ENCODE data around the gene KIF5B. TPM values are rescaled to one million over a fixed set of nuclear protein-coding genes. Genes with fewer than 3 reads are reported as not detected.

The KIF5B gene
- total and polyA plus RNA-seq, 10 of the 15 experiments (the other 5 are each of a cell fraction or from before 2014, with no cell fraction given): 14.7 to 47.4 (median 33.1) TPM

- TF ChIP-seq USF2 (IDR thresholded peaks at IDR 0.05; ENCODE audit: borderline replicate concordance, low read depth, low read length) (no peak), CHD1 (IDR thresholded peaks at IDR 0.05; ENCODE audit: low read depth, low read length) (no peak), MYC (IDR thresholded peaks at IDR 0.05; ENCODE audit: insufficient read depth, insufficient read length, insufficient replicate concordance, low read length, severe bottlenecking) (no peak)
- DNase-seq (ENCODE audit: low read depth, low spot score): no peak
- H2AFZ ChIP-seq (ENCODE audit: control insufficient read depth, low read depth, low read length): no peak overlapping the region
- no peak for FAIRE-seq
- H3K79me2 ChIP-seq (ENCODE audit: control insufficient read depth, insufficient read depth, low read length): no peaks in the 10 kb centered on the region
- ChIA-PET CTCF (no interaction called here), SMC1A (ENCODE audit: uncharacterized antibody, unreplicated experiment) (no interaction called here), POLR2A (no interaction called here), RAD21 (ENCODE audit: unreplicated experiment) (no interaction called here)
- H3K27ac ChIP-seq (ENCODE audit: control insufficient read depth, insufficient read depth): no peak overlapping the region
- no peak overlapping the region for H3K9ac ChIP-seq (ENCODE audit: control insufficient read depth, insufficient read depth, low read length)
- H3K4me3 ChIP-seq: no peak overlapping the region
- H3K9me3 ChIP-seq (replicated peaks; ENCODE audit: control insufficient read depth, insufficient read depth, low read length): no peaks in the 10 kb centered on the region
- in situ Hi-C loops (cut with MboI): no loop called here
- H3K36me3 ChIP-seq (ENCODE audit: control insufficient read depth in 2 of 2, insufficient read depth in 2 of 2, low read length in 1 of 2): peaks cover 10 to 51% of the 10 kb centered on the region in 2 experiments
- intact Hi-C loops (cut with micrococcal nuclease; ENCODE audit: unreplicated experiment): no loop called here
- WGBS (ENCODE audit: insufficient coverage, insufficient replicate concordance, low lambda C conversion rate, missing lambda C conversion rate): 85% methylated on average over 6 of the region's 6 CpGs
- no peak for ATAC-seq
- no peaks in the 10 kb centered on the region for H4K20me1 ChIP-seq (ENCODE audit: control insufficient read depth, insufficient read depth)
- H3K4me2 ChIP-seq (ENCODE audit: control insufficient read depth, insufficient read depth): no peak overlapping the region
- no peaks in the 10 kb centered on the region for H3K27me3 ChIP-seq (replicated peaks in 1 of 2; ENCODE audit: control insufficient read depth in 2 of 2, insufficient read depth in 2 of 2, low read length in 1 of 2)
- no TSS peak for BruUV-seq (replicated peaks)
- no peaks in the 10 kb centered on the region for H3K4me1 ChIP-seq (ENCODE audit: control insufficient read depth, insufficient read depth, low read length)
Measured at GRCh38 chr10:32031424-32031823, 24.8 kb downstream of the KIF5B start.

GRCh38 chr10:32028710-32029109, 27.5 kb downstream of the KIF5B start:
- ATAC-seq (no peak), FAIRE-seq (no peak), DNase-seq (ENCODE audit: low read depth, low spot score) (no peak)
- Histone ChIP-seq H3K27me3 (replicated peaks in 1 of 2; ENCODE audit: control insufficient read depth in 2 of 2, insufficient read depth in 2 of 2, low read length in 1 of 2) (no peaks in the 10 kb centered on the region), H3K27ac (ENCODE audit: control insufficient read depth, insufficient read depth) (no peak overlapping the region), H2AFZ (ENCODE audit: control insufficient read depth, low read depth, low read length) (no peak overlapping the region), H3K4me2 (ENCODE audit: control insufficient read depth, insufficient read depth) (no peak overlapping the region), H3K9me3 (replicated peaks; ENCODE audit: control insufficient read depth, insufficient read depth, low read length) (no peaks in the 10 kb centered on the region), H3K4me1 (ENCODE audit: control insufficient read depth, insufficient read depth, low read length) (no peaks in the 10 kb centered on the region), H3K36me3 (ENCODE audit: control insufficient read depth in 2 of 2, insufficient read depth in 2 of 2, low read length in 1 of 2) (peaks cover 8 to 43% of the 10 kb centered on the region in 2 experiments), H4K20me1 (ENCODE audit: control insufficient read depth, insufficient read depth) (no peaks in the 10 kb centered on the region), H3K9ac (ENCODE audit: control insufficient read depth, insufficient read depth, low read length) (no peak overlapping the region), H3K4me3 (no peak overlapping the region), H3K79me2 (ENCODE audit: control insufficient read depth, insufficient read depth, low read length) (no peaks in the 10 kb centered on the region)
- 47% methylated on average over 1 of the region's 1 CpG for WGBS (ENCODE audit: insufficient coverage, insufficient replicate concordance, low lambda C conversion rate, missing lambda C conversion rate)
- RAD21 ChIA-PET (ENCODE audit: unreplicated experiment): interaction anchor here (2.1 kb wide), 1 partner anchor 166 kb away, joined by 8 read pairs; no protein-coding TSS in a partner anchor
- SMC1A ChIA-PET (ENCODE audit: uncharacterized antibody, unreplicated experiment): interaction anchor here (0.8 to 1.1 kb wide), 2 partner anchors 9 to 141 kb away, joined by 3 read pairs; no protein-coding TSS in a partner anchor
- in situ Hi-C loops (cut with MboI): no loop called here
- BruUV-seq (replicated peaks): no TSS peak
- intact Hi-C loops (cut with micrococcal nuclease; ENCODE audit: unreplicated experiment): no loop called here
- POLR2A ChIA-PET: no interaction called here
- CTCF ChIA-PET: no interaction called here
- TF ChIP-seq TCF12 (IDR thresholded peaks at IDR 0.05; ENCODE audit: low read depth, low read length) (no peak), RBBP5 (conservative IDR thresholded peaks at IDR 0.05) (no peak), PML (IDR thresholded peaks at IDR 0.05; ENCODE audit: low read length) (no peak), POLR2A (IDR thresholded peaks at IDR 0.05; ENCODE audit: low read depth, low read length) (no peak), JUNB (IDR thresholded peaks at IDR 0.05) (no peak), IRF3 (IDR thresholded peaks at IDR 0.05) (no peak), CREM (IDR thresholded peaks at IDR 0.05; ENCODE audit: low read depth) (no peak), CUX1 (IDR thresholded peaks at IDR 0.05; ENCODE audit: insufficient replicate concordance, low read depth, low read length) (no peak), TARDBP (IDR thresholded peaks at IDR 0.05; ENCODE audit: borderline replicate concordance) (no peak), SREBF1 (IDR thresholded peaks at IDR 0.05; ENCODE audit: low read length) (no peak)

Measured in GM12878 (cell line).